A549 (cell line): ENCODE data around the gene FMNL2. TPM values are rescaled to one million over a fixed set of nuclear protein-coding genes. Genes with fewer than 3 reads are reported as not detected.

ENCODE experiments used
- ATAC-seq, 2 experiments: fragments of 200-7000 bp in 1 of 2; fragments of >200 bp in 1 of 2; cut with Nextera tagmentation in 1 of 2; cut with Tn5 transposase in 1 of 2; 3 replicates each; pipeline versions ENCODE4 v1.8.0 to v1.9.1; 2018 to 2020; ENCODE audit warnings: mild to moderate bottlenecking in 1 of 2, moderate library complexity in 1 of 2
- CTCF ChIA-PET: fragments of 300-600 bp; sonication (Branson Sonifier 250); formaldehyde crosslinking; extraction: SDS; loops from one replicate; lab custom pipeline; 2021; ENCODE audit warnings: antibody characterized with exemption, inconsistent platforms; lab: Yijun Ruan, JAX
- POLR2A ChIA-PET: fragments of 350-600 bp; formaldehyde crosslinking; extraction: SDS; loops from one replicate; lab custom pipeline; 2021; ENCODE audit warnings: antibody characterized with exemption, inconsistent platforms; lab: Yijun Ruan, JAX
- DNase-seq, 2 experiments: peaks; one replicate each; pipeline versions ENCODE4 v3.0.0 to v3.0.0-alpha.2; 2011 to 2016; ENCODE audit warnings: low read depth in 1 of 2, low spot score in 1 of 2
- FAIRE-seq: peaks from 2 replicates; lab custom pipeline; 2011; peaks lifted over from hg19 to GRCh38; lab: Jason Lieb, UNC
- H3K27ac ChIP-seq, 2 experiments: fragments of >200 bp; sonication (Bioruptor Twin); formaldehyde crosslinking; 3 replicates each; pipeline ENCODE4 v1.5.1; 2016 to 2017
- H3K4me1 ChIP-seq: fragments of >200 bp; sonication (Bioruptor Twin); formaldehyde crosslinking; 3 replicates; pipeline ENCODE4 v1.6.1; 2016
- H3K4me2 ChIP-seq: fragments of >200 bp; sonication (Bioruptor Twin); formaldehyde crosslinking; 3 replicates; pipeline ENCODE4 v1.6.1; 2016
- H3K4me3 ChIP-seq: fragments of >200 bp; sonication (Bioruptor Twin); formaldehyde crosslinking; 3 replicates; pipeline ENCODE4 v1.5.1; 2016
- H3K9me3 ChIP-seq: fragments of >200 bp; sonication (Bioruptor Twin); formaldehyde crosslinking; 3 replicates; pipeline ENCODE4 v1.6.1; 2016
- BHLHE40 ChIP-seq: IDR thresholded peaks from 2 replicates; pipeline ENCODE4 v1.6.1; 2012; ENCODE audit warnings: low read depth, low read length, inconsistent platforms
- CEBPB ChIP-seq, 2 experiments: fragments of >200 bp in 1 of 2; sonication (Bioruptor Twin) in 1 of 2; formaldehyde crosslinking in 1 of 2; IDR thresholded peaks; 2 replicates each; pipeline ENCODE4 v1.6.1; 2012 to 2016
- CHD4 ChIP-seq: fragments of 200-600 bp; sonication (generic); IDR thresholded peaks from 2 replicates; pipeline ENCODE4 v1.6.1; 2016; ENCODE audit warnings: antibody characterized with exemption, mild to moderate bottlenecking, borderline replicate concordance
- E2F6 ChIP-seq: IDR thresholded peaks from 2 replicates; pipeline ENCODE4 v1.6.1; 2012; ENCODE audit warnings: low read depth, borderline replicate concordance
- FOSB ChIP-seq: fragments of 250-450 bp; sonication (Bioruptor Pico); IDR thresholded peaks from 2 replicates; pipeline ENCODE4 v1.5.0; 2020; ENCODE audit warnings: mild to moderate bottlenecking, moderate library complexity
- HDAC2 ChIP-seq: fragments of 200-600 bp; sonication (generic); IDR thresholded peaks from 2 replicates; pipeline ENCODE4 v1.6.1; 2016
- HEYL ChIP-seq: fragments of 250-450 bp; sonication (Bioruptor Pico); IDR thresholded peaks from 2 replicates; pipeline ENCODE4 v1.8.0; 2021; ENCODE audit warnings: mild to moderate bottlenecking, moderate library complexity
- HMGXB4 ChIP-seq: fragments of 250-450 bp; sonication (Bioruptor Pico); IDR thresholded peaks from 2 replicates; pipeline ENCODE4 v1.5.0; 2021; ENCODE audit warnings: mild to moderate bottlenecking, moderate library complexity, borderline replicate concordance
- HOXA7 ChIP-seq: fragments of 250-450 bp; sonication (Bioruptor Pico); IDR thresholded peaks from 2 replicates; pipeline ENCODE4 v1.5.0; 2020; ENCODE audit warnings: mild to moderate bottlenecking, moderate library complexity
- JUN ChIP-seq, 2 experiments: fragments of >200 bp; sonication (Bioruptor Twin); formaldehyde crosslinking; IDR thresholded peaks; 2 replicates in 1 of 2; 3 replicates in 1 of 2; pipeline ENCODE4 v1.6.1; 2016 to 2017
- KDM1A ChIP-seq: fragments of 200-600 bp; sonication (generic); IDR thresholded peaks from 2 replicates; pipeline ENCODE4 v1.6.1; 2016; ENCODE audit warnings: low read depth, mild to moderate bottlenecking
- MAFK ChIP-seq: fragments of 450-650 bp; IDR thresholded peaks from 2 replicates; pipeline ENCODE4 v1.6.1; 2014; ENCODE audit not compliant: partially characterized antibody
- NFE2L2 ChIP-seq: fragments of 150-350 bp; conservative IDR thresholded peaks from 2 replicates; pipeline ENCODE4 v1.6.1; 2014; ENCODE audit warnings: low read length
- PHF8 ChIP-seq: fragments of 200-600 bp; sonication (generic); IDR thresholded peaks from 2 replicates; pipeline ENCODE4 v1.6.1; 2016; ENCODE audit warnings: low read depth, mild to moderate bottlenecking, antibody characterized with exemption, moderate library complexity, borderline replicate concordance
- POLR2AphosphoS2 ChIP-seq: conservative IDR thresholded peaks from 2 replicates; pipeline ENCODE4 v1.6.1; 2012; ENCODE audit warnings: low read length, improper control_type of control experiment, inconsistent platforms
- RAD21 ChIP-seq, 2 experiments: fragments of >200 bp in 1 of 2; sonication (Bioruptor Twin) in 1 of 2; formaldehyde crosslinking in 1 of 2; IDR thresholded peaks in 1 of 2; conservative IDR thresholded peaks in 1 of 2; 2 replicates in 1 of 2; 3 replicates in 1 of 2; pipeline ENCODE4 v1.6.1; 2012 to 2018; ENCODE audit warnings: inconsistent platforms in 1 of 2
- REST ChIP-seq: fragments of 200-600 bp; sonication (generic); IDR thresholded peaks from 2 replicates; pipeline ENCODE4 v1.6.1; 2016; ENCODE audit warnings: antibody characterized with exemption, mild to moderate bottlenecking, moderate library complexity
- ZFP36 ChIP-seq: fragments of 450-650 bp; IDR thresholded peaks from 2 replicates; pipeline ENCODE4 v1.6.1; 2014; ENCODE audit warnings: borderline replicate concordance; ENCODE audit not compliant: partially characterized antibody
- ZNF302 ChIP-seq: fragments of 250-450 bp; sonication (Bioruptor Pico); IDR thresholded peaks from 2 replicates; pipeline ENCODE4 v1.9.0; 2021; ENCODE audit warnings: inconsistent platforms, mild to moderate bottlenecking, moderate library complexity
- WGBS: methylation state at CpG from one replicate; pipeline ENCODE4 v1.1.6; 2017; ENCODE audit errors: missing lambda C conversion rate; 5-methylcytosine and 5-hydroxymethylcytosine counted together
- polyA plus RNA-seq, 4 experiments: library from polyadenylated mRNA; depleted of rRNA in 3 of 4; stranded (reverse); fragments of >200 nt; fragmentation: RNase III in 1 of 4; extraction: RNeasy Plus Mini Kit Qiagen cat#74134 plus additional on column Dnase treatment in 1 of 4; gene quantifications; 2 replicates in 3 of 4; 3 replicates in 1 of 4; pipeline ENCODE4 v1.2.3, GENCODE V29; 2011 to 2017

Gene FMNL2
- polyA plus RNA-seq, 2 of the 4 experiments (the other 2 are of a cell fraction): 27.9 to 36.5 TPM

- H3K4me3 ChIP-seq: no peak overlapping the region
- H3K4me2 ChIP-seq: no peak overlapping the region
- H3K9me3 ChIP-seq: no peaks in the 10 kb centered on the region
- DNase-seq (no peak), FAIRE-seq (no peak), ATAC-seq (no peak)
- WGBS: 93% methylated on average over 6 of the region's 6 CpGs
- no peak for TF ChIP-seq PHF8
- no peak for TF ChIP-seq E2F6
- no peak for TF ChIP-seq RAD21 (conservative IDR thresholded peaks at IDR 0.05 in 1 of 2, IDR thresholded peaks at IDR 0.05 in 1 of 2)
- no peak for TF ChIP-seq CHD4
- no peak for TF ChIP-seq HOXA7 (CRISPR knock-in tag)
- no peak for TF ChIP-seq CEBPB (IDR thresholded peaks at IDR 0.05)
- TF ChIP-seq REST: no peak
- no peak for TF ChIP-seq ZFP36
- TF ChIP-seq HDAC2: no peak
- no peak for TF ChIP-seq FOSB
- no peak for TF ChIP-seq HMGXB4 (CRISPR knock-in tag)
- no peak for TF ChIP-seq NFE2L2
- no peak for TF ChIP-seq MAFK
- no peak for TF ChIP-seq KDM1A
- no peak for TF ChIP-seq JUN (IDR thresholded peaks at IDR 0.05)
- TF ChIP-seq HEYL (CRISPR knock-in tag): no peak
- TF ChIP-seq BHLHE40: no peak
- ChIA-PET CTCF (interaction anchor here (1.8 to 6.3 kb wide), 3 partner anchors 10 to 469 kb away, joined by 4 to 63 read pairs (median 11); partner anchors contain the start of gene STAM2), POLR2A (no interaction called here)
- no peak overlapping the region for H3K27ac ChIP-seq
- peaks cover 15% of the 10 kb centered on the region; the same call in 2 of the 3 replicates for H3K4me1 ChIP-seq
These were observed 309.4 kb downstream of the FMNL2 start for GRCh38 chr2:152644189-152644873.

GRCh38 chr2:152646264-152646663 lies 311.3 kb downstream of the FMNL2 start:
- FAIRE-seq: no peak
- DNase-seq: no peak
- Histone ChIP-seq H3K9me3 (no peaks in the 10 kb centered on the region), H3K27ac (no peak overlapping the region), H3K4me3 (no peak overlapping the region), H3K4me2 (no peak overlapping the region), H3K4me1 (peaks cover 15% of the 10 kb centered on the region; the same call in 2 of the 3 replicates)
- WGBS: 76% methylated on average over 4 of the region's 4 CpGs
- POLR2A ChIA-PET: interaction anchor here (0.5 kb wide), 1 partner anchor 244 kb away, joined by 3 read pairs; no protein-coding TSS in a partner anchor
- peak; percentile 9 to 17; a peak in 1 of 6 replicates for ATAC-seq
- TF ChIP-seq POLR2AphosphoS2 (no peak), ZNF302 (CRISPR knock-in tag) (no peak)
- CTCF ChIA-PET: interaction anchor here (0.7 to 6.3 kb wide), 4 partner anchors 12 to 471 kb away, joined by 3 to 63 read pairs (median 8); partner anchors contain the start of gene STAM2
